Forelimb muscle (tissue), 1 donor: ENCODE results near the gene CAPN8. TPM values are rescaled to one million over a fixed set of nuclear protein-coding genes. Genes with fewer than 3 reads are reported as not detected.
A peak's percentile ranks its signal among the peaks of the same experiment; 100 is the strongest.

Experiments used
- DNase-seq: peaks from one replicate; pipeline ENCODE4 v3.0.0-alpha.2; 2013; ENCODE audit warnings: low read depth
- polyA plus RNA-seq: library from polyadenylated mRNA; unstranded; fragments of 120-200 nt; gene quantifications from one replicate; pipeline ENCODE4 v1.2.1, GENCODE V29; 2013; ENCODE audit not compliant: insufficient read length

CAPN8 gene
- polyA plus RNA-seq: 0.57 TPM

DNA sequence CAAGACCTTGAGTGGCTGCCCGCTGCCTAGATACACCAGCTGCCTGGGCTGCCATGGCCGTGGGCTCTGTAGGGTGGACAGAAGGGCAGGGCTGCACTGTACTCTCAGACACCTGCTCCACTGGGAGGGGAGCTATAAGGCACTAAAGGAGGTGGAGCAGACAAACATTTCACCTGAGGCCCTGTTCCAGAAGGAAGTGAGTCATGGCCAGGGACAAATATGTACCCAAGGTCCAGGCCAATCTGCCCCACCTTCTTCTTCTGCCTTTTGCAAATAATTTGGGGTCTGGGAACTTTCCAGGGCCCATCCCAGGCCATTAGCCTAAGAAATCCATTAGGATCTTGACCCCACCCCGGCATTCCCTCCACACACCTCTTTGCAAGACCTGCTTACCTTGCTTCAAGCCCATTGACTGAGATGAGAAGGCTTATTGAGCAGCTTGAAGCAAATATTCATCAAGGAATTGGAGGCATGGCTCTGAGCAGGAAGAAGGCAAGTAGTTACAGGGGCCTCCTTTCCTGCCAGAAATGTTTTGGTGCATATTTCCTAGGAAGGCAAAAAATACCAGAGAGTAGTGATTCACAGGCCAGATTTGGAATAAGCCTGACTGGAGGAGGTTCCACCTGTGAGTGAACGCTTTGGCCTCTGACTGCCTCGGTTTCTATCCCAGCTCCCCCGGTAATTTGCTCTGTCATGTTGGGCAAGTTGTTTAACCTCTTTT is at the start of gene CAPN8:
Gene CAPN8 (minus strand): TSS at position 110 of the 721 bp plus-strand sequence. CDS start 55 bp downstream, at position 55.
- DNase-seq: no peak

DNA sequence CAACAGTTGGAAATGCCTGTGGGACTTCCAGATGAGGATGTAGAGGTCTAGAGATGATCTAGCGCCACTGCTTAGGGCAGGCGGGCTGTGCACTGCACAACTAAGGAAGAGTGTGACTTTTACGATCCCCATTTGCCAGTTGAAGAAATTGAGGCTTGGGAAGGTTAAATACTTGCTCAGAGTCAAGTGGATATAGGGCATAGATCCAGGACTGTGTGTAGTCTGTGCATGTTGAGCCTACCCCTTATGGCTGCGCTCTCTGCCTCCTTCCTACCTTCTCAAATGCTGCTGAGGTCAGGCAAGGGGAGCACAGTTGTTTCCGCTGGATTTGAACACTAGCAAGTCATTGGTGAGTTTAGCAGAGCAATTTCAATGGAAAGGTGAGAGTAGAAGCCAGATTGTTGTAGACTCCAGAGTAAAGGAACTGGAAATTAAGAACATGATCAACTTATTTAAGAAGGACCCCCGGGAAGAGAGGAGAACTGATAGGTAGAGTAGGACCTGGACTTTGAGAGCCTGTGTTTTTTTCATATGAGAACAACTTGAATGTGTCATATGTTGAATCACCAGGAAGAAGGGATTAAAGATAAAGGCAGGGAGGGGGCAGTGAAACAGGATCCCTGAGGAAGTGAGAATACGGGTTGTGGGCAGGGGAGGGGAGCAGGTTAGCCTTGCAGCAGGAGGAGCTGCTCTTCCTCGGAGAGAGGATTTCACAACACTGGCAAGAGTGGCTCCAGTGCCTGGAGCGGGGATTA is 49.5 kb upstream of the CAPN8 start:
- no peak for DNase-seq

- no peak for DNase-seq
Observed at GRCh38 chr1:223714421-223714724, 48.9 kb upstream of the CAPN8 start.

GRCh38 chr1:223713546-223714420 is 48.3 kb upstream of the CAPN8 start:
- DNase-seq: no peak

DNA sequence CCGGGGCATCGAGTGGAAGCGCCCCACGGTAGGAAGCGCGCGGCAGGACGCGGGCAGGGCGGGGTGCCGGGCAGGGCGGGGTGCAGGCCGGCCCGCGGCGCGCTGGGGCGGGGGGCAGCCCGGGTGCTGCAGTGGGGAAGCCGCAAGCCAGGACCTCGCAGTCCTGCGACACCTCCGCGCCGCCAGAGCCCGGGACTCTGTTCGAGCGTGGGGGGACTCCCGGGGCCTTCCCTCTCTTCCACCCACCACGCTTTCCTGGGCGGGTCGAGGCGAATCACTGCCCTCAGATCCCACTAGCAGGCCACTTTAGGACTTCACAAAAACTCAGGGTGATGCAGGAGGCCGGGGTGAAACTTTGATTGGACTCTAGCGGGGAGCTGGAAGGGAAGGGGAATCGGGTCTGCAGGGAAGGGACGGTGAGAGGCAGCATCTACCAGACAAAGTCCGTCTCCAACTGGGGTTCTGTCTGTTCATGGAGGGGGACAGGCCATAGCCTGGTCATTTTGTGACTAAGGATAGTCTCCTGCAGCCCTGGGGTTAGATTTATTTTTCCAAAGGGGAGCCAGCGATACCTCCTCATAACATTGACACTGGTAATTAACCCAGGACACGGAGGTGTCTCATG is 47.5 kb upstream of the CAPN8 start:
- no peak for DNase-seq

DNA sequence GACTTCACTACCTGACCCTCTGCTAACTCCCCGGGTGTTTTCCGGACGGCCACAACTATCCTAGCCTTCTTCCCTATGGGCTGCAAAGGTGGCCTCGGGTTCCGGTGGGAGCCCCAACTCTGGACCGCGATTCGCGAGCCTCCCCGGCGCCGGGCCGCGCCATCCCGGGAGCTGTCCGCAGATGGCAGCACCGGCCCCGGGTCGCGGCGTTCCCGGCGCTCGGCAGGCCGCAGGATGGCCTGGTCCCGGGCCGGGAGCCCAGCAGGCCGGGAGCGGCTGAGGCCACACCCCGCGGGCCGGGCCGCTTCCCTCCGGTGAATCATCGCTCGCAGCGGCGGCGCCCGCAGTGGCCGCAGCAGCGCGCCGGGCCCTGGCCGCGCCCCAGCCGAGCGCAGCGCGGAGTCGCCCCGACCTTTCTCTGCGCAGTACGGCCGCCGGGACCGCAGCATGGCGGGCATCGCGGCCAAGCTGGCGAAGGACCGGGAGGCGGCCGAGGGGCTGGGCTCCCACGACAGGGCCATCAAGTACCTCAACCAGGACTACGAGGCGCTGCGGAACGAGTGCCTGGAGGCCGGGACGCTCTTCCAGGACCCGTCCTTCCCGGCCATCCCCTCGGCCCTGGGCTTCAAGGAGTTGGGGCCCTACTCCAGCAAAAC is 46.8 kb upstream of the CAPN8 start, which contains the start of gene CAPN2:
Gene CAPN2 (plus strand): TSS at position 346 of the 656 bp plus-strand sequence. CDS start 102 bp downstream, at position 448.
- DNase-seq: peak; percentile 49

GRCh38 chr1:223711747-223712193 is 46.3 kb upstream of the CAPN8 start:
- no peak for DNase-seq

DNA sequence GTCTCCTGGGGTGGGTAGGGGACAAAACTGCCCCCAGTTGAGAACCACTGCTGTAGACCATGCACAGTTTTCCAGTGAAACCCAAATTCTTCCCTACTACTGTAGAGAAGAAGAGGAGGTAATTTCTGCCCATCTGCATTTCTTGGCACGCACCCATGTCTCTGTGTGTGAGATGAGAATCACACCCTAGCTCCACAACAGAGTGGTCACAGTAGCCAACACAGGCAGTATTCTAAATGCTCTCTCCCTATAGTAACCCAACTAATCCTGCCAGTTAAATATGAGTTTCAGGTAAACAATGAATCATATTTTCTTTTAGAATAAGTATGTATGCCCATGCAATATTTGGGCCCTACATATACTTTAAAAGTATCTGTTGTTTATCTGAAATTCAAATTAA is 45.7 kb upstream of the CAPN8 start:
- no peak for DNase-seq

DNA sequence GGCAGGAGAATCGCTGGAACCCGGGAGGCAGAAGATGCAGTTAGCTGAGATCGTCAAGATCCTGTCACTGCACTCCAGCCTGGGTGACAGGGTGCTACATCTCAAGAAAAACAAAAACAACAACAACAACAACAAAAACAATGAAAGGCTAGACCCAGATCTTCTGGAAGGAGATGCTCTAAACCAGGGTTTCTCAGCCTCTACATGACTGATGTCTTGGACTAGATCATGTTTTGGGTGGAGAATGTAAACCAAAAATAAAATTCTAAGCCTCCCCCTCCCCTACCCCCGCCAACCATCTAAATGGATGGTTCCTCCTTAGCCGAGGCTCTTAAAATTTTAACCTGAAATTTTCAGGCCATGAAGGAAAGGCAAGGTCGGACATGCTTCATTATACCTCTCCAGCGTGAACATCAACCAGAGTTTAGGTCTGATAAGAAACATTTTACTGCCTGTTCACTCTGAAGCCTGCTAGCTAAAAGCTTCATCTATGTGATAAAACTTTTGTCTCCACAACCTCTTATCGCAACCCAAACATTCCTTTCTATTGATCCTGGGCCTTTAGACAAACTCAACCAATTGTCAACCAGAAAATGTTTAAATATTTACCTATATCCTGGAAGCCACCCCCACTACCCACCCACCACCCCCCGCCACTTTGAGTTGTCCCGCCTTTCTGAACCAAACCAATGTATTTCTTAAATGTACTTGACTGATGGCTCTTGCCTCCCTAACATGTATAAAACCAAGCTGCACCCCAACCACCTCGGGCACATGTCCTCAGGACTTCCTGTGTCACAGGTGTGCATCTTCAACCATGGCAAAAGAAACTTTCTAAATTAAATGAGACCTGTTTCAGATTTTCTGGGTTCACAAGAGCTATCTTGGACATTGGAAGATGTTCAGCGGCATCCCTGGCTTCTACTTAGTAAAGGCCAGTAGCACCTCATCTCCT is 45.0 kb upstream of the CAPN8 start:
- DNase-seq: no peak

- DNase-seq: no peak
Observed at GRCh38 chr1:223709598-223709997, 44.1 kb upstream of the CAPN8 start.

GRCh38 chr1:223708651-223709268 is 43.3 kb upstream of the CAPN8 start:
- DNase-seq: no peak

DNA sequence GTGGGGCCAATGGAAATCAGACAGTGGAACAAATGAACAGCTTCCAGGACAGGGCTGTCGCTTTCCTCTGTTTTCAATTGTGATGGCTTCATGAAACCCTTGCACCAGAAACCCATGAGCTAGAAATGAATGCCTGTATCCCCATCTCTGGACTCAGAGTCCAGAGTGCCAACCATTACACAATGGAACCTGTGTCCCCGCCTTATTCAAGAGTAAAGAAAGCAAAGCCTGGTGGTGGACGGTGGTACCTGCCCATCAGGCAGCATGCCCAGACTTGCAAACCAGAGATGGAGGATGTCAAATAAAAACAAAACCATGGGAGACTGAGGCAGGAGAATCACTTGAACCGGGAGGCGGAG is 42.5 kb upstream of the CAPN8 start:
- no peak for DNase-seq

DNA sequence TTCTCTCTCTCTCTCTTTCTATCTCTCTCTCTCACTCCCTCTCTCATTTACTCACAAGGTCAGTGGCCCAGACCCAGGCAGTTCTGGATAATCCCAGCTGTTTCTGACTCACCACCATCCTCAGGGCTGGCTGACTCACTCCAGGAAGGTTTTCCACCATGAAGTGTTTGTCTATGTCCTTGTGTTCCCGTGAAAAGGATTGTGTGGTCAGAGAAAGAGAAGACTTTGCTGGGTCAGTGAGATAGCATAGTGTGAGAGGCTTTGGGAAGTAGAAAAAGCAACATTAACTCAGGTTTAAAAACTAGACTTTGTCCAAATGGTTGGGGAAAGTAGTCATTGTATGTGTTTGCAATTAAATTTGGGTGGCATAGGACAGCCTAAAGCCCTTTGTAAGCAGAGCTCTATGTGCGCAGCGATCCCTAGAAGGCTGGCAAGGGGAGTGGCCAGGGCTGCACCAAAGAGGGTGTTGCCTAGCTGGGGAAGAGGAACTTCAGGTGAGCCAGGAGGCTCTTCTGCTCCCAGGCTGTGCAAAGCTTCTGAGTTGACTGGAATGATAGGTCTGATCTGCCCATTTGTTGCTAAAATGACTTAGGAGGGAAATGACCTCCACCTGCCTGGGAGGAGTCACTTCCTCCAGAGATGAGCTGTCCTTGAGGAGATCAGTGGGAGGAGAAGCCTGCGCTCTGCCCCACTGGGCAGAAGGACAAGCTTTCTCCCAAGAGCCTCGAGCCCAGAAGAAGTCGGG is 41.9 kb upstream of the CAPN8 start:
- no peak for DNase-seq

DNA sequence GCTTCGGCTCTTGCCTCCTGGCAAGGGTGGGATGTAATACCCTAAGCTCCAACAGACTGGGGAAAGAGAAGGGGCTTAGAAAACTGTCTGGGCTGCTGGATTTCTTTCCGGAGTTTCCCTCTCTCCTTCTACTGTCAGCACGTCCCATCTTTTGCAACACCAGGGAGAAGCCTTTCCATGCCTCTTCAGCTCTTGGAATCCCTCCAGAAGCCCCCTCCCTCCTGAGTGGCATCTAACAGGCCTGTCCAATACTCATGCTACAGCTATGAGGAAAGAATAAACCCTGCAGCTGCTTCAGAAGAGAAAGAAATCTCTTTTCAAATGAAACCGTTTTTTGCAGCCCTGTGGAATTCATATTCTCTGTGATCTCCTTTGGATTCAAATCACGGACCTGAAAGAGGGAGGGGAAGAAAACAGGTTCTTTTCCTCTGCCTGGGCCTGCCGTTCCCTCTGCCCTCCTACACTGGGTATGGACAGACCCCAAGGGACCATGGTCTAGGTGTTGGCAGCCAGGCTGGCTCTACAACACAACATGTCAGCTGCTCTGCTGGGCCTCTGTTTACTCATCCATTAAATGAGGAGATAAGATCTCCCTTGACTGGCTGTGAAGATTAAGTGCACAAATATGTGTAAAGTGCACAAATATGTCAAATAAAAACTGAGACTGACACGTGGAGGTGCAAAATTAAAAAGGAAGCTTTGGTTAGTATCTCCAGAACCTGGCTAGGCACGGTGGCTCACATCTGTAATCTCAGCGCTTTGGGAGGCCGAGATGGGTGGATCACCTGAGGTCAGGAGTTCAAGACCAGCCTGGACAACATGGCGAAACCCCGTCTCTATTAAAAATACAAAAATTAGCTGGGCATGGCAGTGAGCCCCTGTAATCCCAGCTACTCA is 40.8 kb upstream of the CAPN8 start:
- no peak for DNase-seq

DNA sequence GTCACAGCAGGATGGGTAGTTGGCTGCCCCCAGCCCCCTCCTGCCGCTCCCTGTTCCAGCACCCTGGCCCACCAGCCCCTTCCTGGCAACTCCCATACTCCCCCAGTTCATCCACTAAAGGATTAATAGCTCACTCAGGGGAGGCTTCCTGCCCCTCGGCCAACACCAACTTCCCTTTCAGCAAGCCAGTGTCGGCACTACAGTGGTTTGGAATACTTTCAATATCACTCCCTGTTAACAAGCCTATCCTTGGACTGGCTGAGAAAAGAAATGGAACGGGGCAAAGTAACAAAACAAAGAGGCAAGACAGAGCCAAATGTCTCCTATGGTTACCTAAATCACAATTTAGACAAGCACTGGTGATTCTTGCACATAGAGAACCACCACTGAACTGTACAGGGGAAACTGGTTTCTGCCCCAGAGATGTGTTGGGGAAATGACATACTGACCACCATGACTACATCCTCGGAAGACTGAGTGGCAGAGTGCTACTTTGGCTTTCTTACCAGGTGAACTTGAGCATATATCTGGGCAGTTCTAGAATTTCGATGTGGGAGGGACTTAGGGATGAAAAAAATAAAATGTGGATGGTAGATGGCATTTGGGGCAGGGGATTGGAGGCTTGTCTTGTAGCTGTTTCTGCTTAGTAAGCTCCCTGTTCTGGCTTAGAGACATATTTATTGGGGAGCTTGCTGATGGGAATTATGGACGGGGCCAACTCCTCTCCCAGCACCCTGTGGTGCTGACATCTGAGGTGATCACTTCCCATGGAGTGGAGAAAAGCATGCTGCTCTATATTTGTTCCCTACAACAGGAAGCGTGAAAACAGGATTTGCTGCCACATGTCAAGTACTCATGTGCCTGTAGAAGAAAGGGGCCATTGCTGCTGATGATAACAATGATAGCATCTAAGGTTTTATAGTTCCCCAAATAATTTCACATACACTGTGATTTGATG is 39.7 kb upstream of the CAPN8 start:
- no peak for DNase-seq

- no peak for DNase-seq
Observed at GRCh38 chr1:223703668-223704013, 38.1 kb upstream of the CAPN8 start.
